K562 (cell line): Measurements from ENCODE around the gene ASGR1. TPM values are rescaled to one million over a fixed set of nuclear protein-coding genes. Genes with fewer than 3 reads are reported as not detected.

Experiments used
- ATAC-seq: fragments of 200-7000 bp; cut with Tn5 transposase; 3 replicates; pipeline ENCODE4 v1.9.1; 2020; ENCODE audit warnings: moderate library complexity
- BruUV-seq: library from RNA; stranded (reverse); fragments of 400-500 nt; replicated peaks from 2 replicates; lab custom pipeline; 2021; lab: Mats Ljungman, UMichigan
- CTCF ChIA-PET: fragments of 300-600 bp; formaldehyde crosslinking; extraction: SDS; loops from one replicate; lab custom pipeline; 2021; ENCODE audit warnings: low intra/inter-chr PET ratio; lab: Yijun Ruan, JAX
- POLR2A ChIA-PET: fragments of 300-600, 350-650 bp; sonication (Branson Sonifier 250); formaldehyde crosslinking; extraction: SDS; loops from one replicate; lab custom pipeline; 2021; ENCODE audit warnings: antibody characterized with exemption, inconsistent platforms; lab: Yijun Ruan, JAX
- DNase-seq, 4 experiments: peaks; one replicate each; pipeline versions ENCODE4 v3.0.0 to v3.0.0-alpha.2; 2011 to 2018; ENCODE audit warnings: low spot score in 3 of 4, mixed read lengths in 3 of 4; ENCODE audit errors: extremely low read depth in 1 of 4
- FAIRE-seq: peaks from 2 replicates; lab custom pipeline; 2011; peaks lifted over from hg19 to GRCh38; lab: Jason Lieb, UNC
- H2AFZ ChIP-seq: 2 replicates; pipeline ENCODE4 v1.6.0; 2011; ENCODE audit warnings: low read depth, low read length, control low read depth, inconsistent platforms
- H3K27ac ChIP-seq: fragments of 200-600 bp; 3 replicates; pipeline ENCODE4 v1.8.0; 2011; ENCODE audit warnings: low read depth, mild to moderate bottlenecking, control low read depth, inconsistent platforms, low read length, moderate library complexity, mixed read lengths; ENCODE audit errors: extremely low read depth
- H3K27me3 ChIP-seq, 2 experiments: fragments of 300-600 bp in 1 of 2; 2 replicates in 1 of 2; 3 replicates in 1 of 2; pipeline versions ENCODE4 v1.6.0 to v1.8.0; 2011; ENCODE audit warnings: inconsistent platforms in 2 of 2, low read length in 2 of 2, mild to moderate bottlenecking in 1 of 2, mixed read lengths in 1 of 2, moderate library complexity in 1 of 2; ENCODE audit not compliant: control insufficient read depth in 2 of 2, insufficient read depth in 2 of 2
- H3K36me3 ChIP-seq: fragments of 300-600 bp; 3 replicates; pipeline ENCODE4 v1.8.0; 2011; ENCODE audit warnings: mild to moderate bottlenecking, low read length, inconsistent platforms; ENCODE audit not compliant: control insufficient read depth, insufficient read depth
- H3K4me1 ChIP-seq, 2 experiments: fragments of 200-600 bp in 1 of 2; replicated peaks in 1 of 2; 2 replicates in 1 of 2; 3 replicates in 1 of 2; pipeline versions ENCODE4 v1.5.1 to v1.8.0; 2011; ENCODE audit warnings: inconsistent platforms in 2 of 2, low read length in 2 of 2, mild to moderate bottlenecking in 1 of 2, mixed read lengths in 1 of 2, moderate library complexity in 1 of 2; ENCODE audit not compliant: control insufficient read depth in 2 of 2, insufficient read depth in 2 of 2
- H3K4me2 ChIP-seq: 2 replicates; pipeline ENCODE4 v1.6.1; 2011; ENCODE audit warnings: low read length, control low read depth, inconsistent platforms, mixed read lengths; ENCODE audit not compliant: insufficient read depth
- H3K4me3 ChIP-seq: fragments of 200-600 bp; sonication (generic), shearing (Covaris generic); 2 replicates; pipeline ENCODE4 v1.5.1; 2016; ENCODE audit warnings: control low read depth, inconsistent platforms
- H3K79me2 ChIP-seq: fragments of 200-600 bp; 3 replicates; pipeline ENCODE4 v1.8.0; 2011; ENCODE audit warnings: low read length, inconsistent platforms; ENCODE audit not compliant: control insufficient read depth, insufficient read depth
- H3K9ac ChIP-seq, 2 experiments: 2 replicates each; pipeline versions ENCODE4 v1.6.0 to v1.6.1; 2011; ENCODE audit warnings: low read depth in 2 of 2, low read length in 2 of 2, control low read depth in 1 of 2, inconsistent platforms in 1 of 2, mild to moderate bottlenecking in 1 of 2, mixed read lengths in 1 of 2; ENCODE audit not compliant: insufficient read depth in 1 of 2
- H3K9me1 ChIP-seq: one replicate; pipeline ENCODE4 v1.6.0; 2011; ENCODE audit warnings: inconsistent platforms, mild to moderate bottlenecking, low read length, moderate library complexity; ENCODE audit not compliant: control insufficient read depth, insufficient read depth
- H3K9me3 ChIP-seq: replicated peaks from 2 replicates; pipeline ENCODE4 v1.5.1; 2011; ENCODE audit warnings: low read depth, low read length, inconsistent platforms; ENCODE audit not compliant: control insufficient read depth, insufficient read depth
- H4K20me1 ChIP-seq: replicated peaks from 2 replicates; pipeline ENCODE4 v1.6.1; 2011; ENCODE audit warnings: low read length, inconsistent platforms, mixed read lengths; ENCODE audit not compliant: control insufficient read depth, insufficient read depth
- CTCFL ChIP-seq: IDR thresholded peaks from 2 replicates; pipeline ENCODE4 v1.6.1; 2011; ENCODE audit warnings: borderline replicate concordance, low read depth, mild to moderate bottlenecking, moderate library complexity, low read length; ENCODE audit not compliant: insufficient read depth, poor library complexity, severe bottlenecking
- EGR1 ChIP-seq: fragments of 450-650 bp; conservative IDR thresholded peaks from 2 replicates; pipeline ENCODE4 v1.6.1; 2017; ENCODE audit warnings: mild to moderate bottlenecking
- ETV5 ChIP-seq: sonication (generic); formaldehyde crosslinking; IDR thresholded peaks from 2 replicates; pipeline ENCODE4 v1.4.0; 2020; ENCODE audit warnings: low read depth, mild to moderate bottlenecking, missing genetic modification reagents
- HDAC6 ChIP-seq: IDR thresholded peaks from 2 replicates; pipeline ENCODE4 v1.6.1; 2012; ENCODE audit warnings: low read depth, mild to moderate bottlenecking, control low read depth, inconsistent platforms, low read length, moderate library complexity
- HMGXB4 ChIP-seq: sonication (generic); formaldehyde crosslinking; IDR thresholded peaks from 2 replicates; pipeline ENCODE4 v1.8.1; 2023; ENCODE audit warnings: mild to moderate bottlenecking, missing genetic modification reagents
- HNRNPH1 ChIP-seq: fragments of 200-400 bp; formaldehyde crosslinking; optimal IDR thresholded peaks from 2 replicates; pipeline ENCODE3; 2017; ENCODE audit warnings: low read depth, mild to moderate bottlenecking, low read length, moderate library complexity
- MCM7 ChIP-seq, 2 experiments: fragments of 450-650 bp; IDR thresholded peaks; 2 replicates each; pipeline ENCODE4 v1.6.1; 2016 to 2018
- SRSF7 ChIP-seq: fragments of 200-400 bp; formaldehyde crosslinking; optimal IDR thresholded peaks from 2 replicates; pipeline ENCODE3; 2017; ENCODE audit warnings: mild to moderate bottlenecking, low read depth, low read length
- ZBTB11 ChIP-seq, 3 experiments: fragments of 200-800 bp in 1 of 3; fragments of 250-450 bp in 1 of 3; fragments of 450-650 bp in 1 of 3; sonication (Bioruptor Pico) in 1 of 3; sonication (Bioruptor generic) in 1 of 3; formaldehyde crosslinking in 1 of 3; IDR thresholded peaks; 2 replicates each; pipeline versions ENCODE4 v1.6.1 to v1.8.0; 2016 to 2022; ENCODE audit warnings: mild to moderate bottlenecking in 2 of 3, missing genetic modification characterization in 2 of 3, missing compliant biosample characterization in 1 of 3, moderate library complexity in 1 of 3
- ZNF274 ChIP-seq: IDR thresholded peaks from 2 replicates; pipeline ENCODE4 v1.6.1; 2011; ENCODE audit warnings: low read depth, mild to moderate bottlenecking, low read length, moderate library complexity, borderline replicate concordance
- WGBS: fragments of 100-300 bp; shearing (Covaris generic); methylation state at CpG from one replicate; pipeline ENCODE4 v1.1.6; 2016; ENCODE audit warnings: low coverage, mixed read lengths; ENCODE audit not compliant: insufficient coverage; ENCODE audit errors: missing lambda C conversion rate; 5-methylcytosine and 5-hydroxymethylcytosine counted together
- in situ Hi-C: fragments of 300-500 bp; cut with MboI; formaldehyde crosslinking; loops from 4 replicates; pipeline ENCODE4 v1.15.0; 2018; ENCODE audit warnings: inconsistent platforms, mixed read lengths
- intact Hi-C: fragments of 100-400 bp; cut with micrococcal nuclease; formaldehyde crosslinking; loops from 2 replicates; pipeline ENCODE4 v1.14.2; 2022
- polyA plus RNA-seq, 8 experiments: library from polyadenylated mRNA; depleted of rRNA in 4 of 8; stranded (reverse) in 5 of 8; unstranded in 3 of 8; fragments of >200 nt; fragmentation: Nextera tagmentation in 2 of 8; fragmentation: Illumina TruSeq in 1 of 8; extraction: Ambion mirVana in 2 of 8; extraction: Trizol in 1 of 8; gene quantifications; 2 replicates each; pipeline versions ENCODE4 v1.2.1 to v1.2.3, GENCODE V29; 2011 to 2014; ENCODE audit warnings: inconsistent platforms in 1 of 8, missing spikeins in 1 of 8
- total RNA-seq, 7 experiments: library from RNA; depleted of rRNA in 6 of 7; stranded (reverse); fragments of >200 nt in 6 of 7; fragmentation: Illumina TruSeq in 2 of 7; extraction: Trizol in 2 of 7; gene quantifications; 2 replicates each; pipeline versions ENCODE4 v1.2.1 to v1.2.3, GENCODE V29; 2011 to 2021; ENCODE audit warnings: low replicate concordance in 1 of 7

The ASGR1 gene
- total and polyA plus RNA-seq, 9 of the 15 experiments (the other 6 are each of a cell fraction or from before 2014, with no cell fraction given) = 0.11 to 1.0 (median 0.64) TPM; not detected in 2

- no peaks in the 10 kb centered on the region for H3K9me1 ChIP-seq
- no peak for ATAC-seq
- H3K4me2 ChIP-seq = no peak overlapping the region
- FAIRE-seq = no peak
- no peak for TF ChIP-seq ZNF274
- no peak for TF ChIP-seq HNRNPH1
- TF ChIP-seq ETV5 = no peak
- no peak for TF ChIP-seq EGR1
- TF ChIP-seq HMGXB4 (CRISPR knock-in tag) = no peak
- TF ChIP-seq MCM7 (IDR thresholded peaks at IDR 0.05) = no peak
- no peak for TF ChIP-seq SRSF7
- TF ChIP-seq CTCFL = no peak
- no peak for TF ChIP-seq ZBTB11 (CRISPR knock-in tag; IDR thresholded peaks at IDR 0.05)
- no peak for TF ChIP-seq HDAC6
- no peak overlapping the region for H2AFZ ChIP-seq
- H4K20me1 ChIP-seq = no peaks in the 10 kb centered on the region; the same call in 1 of the 2 replicates
- no peaks in the 10 kb centered on the region for H3K79me2 ChIP-seq
- no peak overlapping the region for H3K9ac ChIP-seq
- CTCF ChIA-PET = interaction anchor here (1.0 kb wide), 1 partner anchor 93 kb away, joined by 3 read pairs; no protein-coding TSS in a partner anchor
- no peaks in the 10 kb centered on the region for H3K9me3 ChIP-seq
- WGBS = 5% methylated on average over 7 of the region's 7 CpGs
- intact Hi-C loops (loop anchor here (10.0 kb wide), 1 partner anchor 224 kb away; no protein-coding TSS in a partner anchor), in situ Hi-C loops (no loop called here)
- no peak for DNase-seq
- H3K27ac ChIP-seq = no peak overlapping the region
- peaks cover 16 to 50% of the 10 kb centered on the region in 2 experiments for H3K27me3 ChIP-seq
- H3K4me1 ChIP-seq = peaks cover 0 to under 1% of the 10 kb centered on the region in 2 experiments; a peak in 2 of 5 replicates
- POLR2A ChIA-PET = interaction anchor here (0.6 kb wide), 1 partner anchor 641 kb away, joined by 3 read pairs; no protein-coding TSS in a partner anchor
- no peak overlapping the region for H3K4me3 ChIP-seq
- no TSS peak for BruUV-seq
- H3K36me3 ChIP-seq = no peaks in the 10 kb centered on the region
These were observed 40.3 kb downstream of the ASGR1 start for GRCh38 chr17:7138800-7139381.
